ENCODE measurements around the gene PABPC3. TPM values are rescaled to one million over a fixed set of nuclear protein-coding genes. Genes with fewer than 3 reads are reported as not detected.

Gene PABPC3
- total RNA-seq, 4 donors from 2014 or later, result 0.14 to 1.0 (median 0.15) TPM; not detected in 1

GRCh38 chr13:25059958-25060357, 36.0 kb upstream of the PABPC3 start:
- H3K9me3 ChIP-seq, result no peaks in the 10 kb centered on the region
- H3K4me3 ChIP-seq, result no peak overlapping the region
- no peak for DNase-seq
- no peaks in the 10 kb centered on the region for H3K27me3 ChIP-seq
- H3K4me1 ChIP-seq, result no peaks in the 10 kb centered on the region
- intact Hi-C loops (cut with DNase I; ENCODE audit: low total_unique reads), result no loop called here
- no peak overlapping the region for H3K27ac ChIP-seq
- H3K36me3 ChIP-seq, result no peaks in the 10 kb centered on the region
- no peak for TF ChIP-seq CTCF (IDR thresholded peaks at IDR 0.05)
- TF ChIP-seq POLR2A (IDR thresholded peaks at IDR 0.05), result no peak

- H3K27me3 ChIP-seq, result no peaks in the 10 kb centered on the region
- no peaks in the 10 kb centered on the region for H3K9me3 ChIP-seq
- no peak for TF ChIP-seq POLR2A (IDR thresholded peaks at IDR 0.05)
- TF ChIP-seq CTCF (IDR thresholded peaks at IDR 0.05), result no peak
- intact Hi-C loops (cut with DNase I; ENCODE audit: low total_unique reads), result no loop called here
- H3K36me3 ChIP-seq, result no peaks in the 10 kb centered on the region
- H3K27ac ChIP-seq, result no peak overlapping the region
- H3K4me1 ChIP-seq, result no peaks in the 10 kb centered on the region
- H3K4me3 ChIP-seq, result no peak overlapping the region
- DNase-seq, result no peak
Observed at GRCh38 chr13:25062479-25062878, 33.5 kb upstream of the PABPC3 start.

GRCh38 chr13:25064396-25064795, 31.5 kb upstream of the PABPC3 start:
- TF ChIP-seq POLR2A (IDR thresholded peaks at IDR 0.05), result no peak
- no peak for TF ChIP-seq CTCF (IDR thresholded peaks at IDR 0.05)
- intact Hi-C loops (cut with DNase I; ENCODE audit: low total_unique reads), result no loop called here
- no peak overlapping the region for H3K4me3 ChIP-seq
- H3K27me3 ChIP-seq, result no peaks in the 10 kb centered on the region
- H3K36me3 ChIP-seq, result no peaks in the 10 kb centered on the region
- DNase-seq, result no peak
- no peaks in the 10 kb centered on the region for H3K9me3 ChIP-seq
- no peaks in the 10 kb centered on the region for H3K4me1 ChIP-seq
- no peak overlapping the region for H3K27ac ChIP-seq

GRCh38 chr13:25065974-25066770, 29.8 kb upstream of the PABPC3 start:
- Histone ChIP-seq H3K27ac (no peak overlapping the region), H3K36me3 (no peaks in the 10 kb centered on the region), H3K9me3 (no peaks in the 10 kb centered on the region), H3K4me1 (no peaks in the 10 kb centered on the region), H3K27me3 (no peaks in the 10 kb centered on the region), H3K4me3 (no peak overlapping the region)
- TF ChIP-seq POLR2A (IDR thresholded peaks at IDR 0.05) (no peak), CTCF (IDR thresholded peaks at IDR 0.05) (no peak)
- no peak for DNase-seq
- intact Hi-C loops (cut with DNase I; ENCODE audit: low total_unique reads), result no loop called here

GRCh38 chr13:25067064-25067463, 28.9 kb upstream of the PABPC3 start:
- intact Hi-C loops (cut with DNase I; ENCODE audit: low total_unique reads), result no loop called here
- DNase-seq, result no peak
- TF ChIP-seq POLR2A (IDR thresholded peaks at IDR 0.05) (no peak), CTCF (IDR thresholded peaks at IDR 0.05) (no peak)
- H3K4me3 ChIP-seq, result no peak overlapping the region
- no peaks in the 10 kb centered on the region for H3K9me3 ChIP-seq
- no peaks in the 10 kb centered on the region for H3K27me3 ChIP-seq
- H3K36me3 ChIP-seq, result no peaks in the 10 kb centered on the region
- no peaks in the 10 kb centered on the region for H3K4me1 ChIP-seq
- no peak overlapping the region for H3K27ac ChIP-seq

Data from uterus (tissue), 4 donors.